AG10803 (cell line): ENCODE data around the gene GPX1.

Experiments
- DNase-seq: peaks from one replicate; pipeline ENCODE4 v3.0.0; 2010; ENCODE audit warnings: low read depth
- H3K4me3 ChIP-seq: 2 replicates; pipeline ENCODE4 v1.5.1; 2011; ENCODE audit warnings: mild to moderate bottlenecking, low read length, control low read depth
- TF ChIP-seq, protein P1 (sequence below): conservative IDR thresholded peaks from 2 replicates; pipeline ENCODE4 v1.5.1; 2011; ENCODE audit warnings: mild to moderate bottlenecking, low read length, control low read depth, inconsistent platforms

The GPX1 gene

DNA sequence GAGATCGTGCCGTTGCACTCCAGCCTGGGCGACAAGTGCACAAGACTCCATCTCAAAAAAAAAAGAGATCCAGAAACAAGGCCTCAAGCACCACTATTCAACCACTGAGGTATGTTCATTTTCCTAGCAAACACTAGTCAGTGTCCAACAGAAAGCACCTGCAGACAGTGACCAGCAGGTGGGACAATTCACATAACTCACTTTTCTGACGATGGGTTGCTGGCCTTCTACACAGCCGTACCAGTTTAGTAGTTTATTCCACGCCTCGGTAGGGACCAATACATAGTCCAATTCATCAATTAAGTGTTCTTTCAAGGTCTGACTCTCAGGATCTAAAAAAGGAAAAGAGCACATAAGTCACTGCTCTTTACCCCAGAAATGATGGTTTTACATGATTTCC is 30.7 kb downstream of the GPX1 start:
- no peak overlapping the region for H3K4me3 ChIP-seq
- TF ChIP-seq, protein P1, sequence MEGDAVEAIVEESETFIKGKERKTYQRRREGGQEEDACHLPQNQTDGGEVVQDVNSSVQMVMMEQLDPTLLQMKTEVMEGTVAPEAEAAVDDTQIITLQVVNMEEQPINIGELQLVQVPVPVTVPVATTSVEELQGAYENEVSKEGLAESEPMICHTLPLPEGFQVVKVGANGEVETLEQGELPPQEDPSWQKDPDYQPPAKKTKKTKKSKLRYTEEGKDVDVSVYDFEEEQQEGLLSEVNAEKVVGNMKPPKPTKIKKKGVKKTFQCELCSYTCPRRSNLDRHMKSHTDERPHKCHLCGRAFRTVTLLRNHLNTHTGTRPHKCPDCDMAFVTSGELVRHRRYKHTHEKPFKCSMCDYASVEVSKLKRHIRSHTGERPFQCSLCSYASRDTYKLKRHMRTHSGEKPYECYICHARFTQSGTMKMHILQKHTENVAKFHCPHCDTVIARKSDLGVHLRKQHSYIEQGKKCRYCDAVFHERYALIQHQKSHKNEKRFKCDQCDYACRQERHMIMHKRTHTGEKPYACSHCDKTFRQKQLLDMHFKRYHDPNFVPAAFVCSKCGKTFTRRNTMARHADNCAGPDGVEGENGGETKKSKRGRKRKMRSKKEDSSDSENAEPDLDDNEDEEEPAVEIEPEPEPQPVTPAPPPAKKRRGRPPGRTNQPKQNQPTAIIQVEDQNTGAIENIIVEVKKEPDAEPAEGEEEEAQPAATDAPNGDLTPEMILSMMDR, result no peak; the same call in 1 of the 2 replicates
- no peak for DNase-seq

GRCh38 chr3:49324768-49325167 is 33.4 kb downstream of the GPX1 start:
- DNase-seq, result no peak
- TF ChIP-seq, protein P1, result no peak
- H3K4me3 ChIP-seq, result no peak overlapping the region

DNA sequence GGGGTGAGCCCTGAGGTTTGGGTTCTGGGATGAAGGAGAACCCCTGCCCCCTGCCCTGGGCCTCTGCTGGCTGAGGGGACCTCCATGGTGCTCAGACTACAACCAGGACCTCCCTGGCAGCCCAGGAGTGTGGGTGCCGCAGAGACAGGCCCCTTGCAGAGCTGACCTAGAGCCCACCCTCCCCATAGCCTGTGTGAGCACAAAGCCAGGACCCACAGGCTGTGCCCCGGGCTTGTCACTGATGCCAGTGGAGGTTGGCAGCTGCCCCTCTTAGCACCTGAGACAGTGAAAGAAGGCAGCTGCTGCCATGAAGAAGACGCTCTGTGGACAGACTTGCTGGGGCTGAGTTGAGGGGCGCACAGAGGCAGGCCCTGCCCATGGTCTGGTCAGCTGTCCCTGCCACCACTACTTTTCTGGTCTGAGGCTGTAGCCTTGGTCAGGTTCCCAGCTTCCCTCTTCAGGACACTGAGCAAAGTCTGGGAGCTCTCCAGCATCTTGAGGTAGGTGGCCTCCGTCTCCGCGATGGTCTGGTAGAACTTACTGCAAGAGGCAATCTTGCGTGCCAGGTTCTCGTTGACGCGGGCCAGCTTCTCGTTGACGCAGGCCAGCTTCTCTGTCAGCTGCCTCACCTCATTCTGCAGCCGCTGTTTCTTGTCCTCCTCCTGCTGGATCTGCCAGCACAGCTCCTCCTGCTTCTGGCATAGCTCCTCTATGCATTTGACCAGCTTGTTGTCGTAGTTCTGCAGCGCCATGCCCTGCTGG is 41.3 kb downstream of the GPX1 start:
- TF ChIP-seq, protein P1, result no peak
- H3K4me3 ChIP-seq, result no peak overlapping the region
- DNase-seq, result no peak

DNA sequence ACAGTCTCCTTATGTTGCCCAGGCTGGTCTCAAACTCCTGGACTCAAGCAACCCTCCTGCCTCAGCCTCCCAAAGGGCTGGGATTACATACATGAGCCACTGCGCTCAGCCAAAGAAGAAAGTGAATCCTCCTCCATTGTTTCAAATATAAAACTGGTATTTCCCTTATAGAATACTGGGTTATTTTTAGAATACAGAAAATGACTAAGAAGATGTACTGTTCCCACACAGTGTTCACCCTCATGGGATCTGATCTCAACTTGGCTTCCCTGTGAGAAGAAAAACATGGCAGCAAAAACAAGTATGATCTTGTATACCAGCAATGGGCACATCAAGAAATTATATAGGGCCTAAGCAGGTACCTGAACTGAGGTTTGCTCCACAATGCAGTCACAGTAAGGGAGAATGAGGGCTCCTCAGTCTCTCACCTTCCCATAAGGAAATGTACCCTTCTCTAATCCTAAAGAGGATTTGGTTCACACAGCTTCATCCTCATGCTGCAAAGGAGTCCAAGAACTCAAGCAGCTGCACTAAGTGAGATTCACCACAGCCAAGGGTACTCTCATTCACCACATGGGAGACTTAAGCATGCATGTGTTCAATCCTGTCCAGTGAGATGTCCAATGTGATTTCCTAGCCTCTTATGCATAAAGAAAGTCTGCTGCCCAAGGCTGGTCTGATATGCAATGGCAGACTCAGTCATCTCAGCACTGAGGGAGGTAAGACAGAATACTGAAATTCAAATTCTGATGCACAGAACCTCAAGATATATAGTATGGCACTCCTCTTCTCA is 44.1 kb downstream of the GPX1 start:
- TF ChIP-seq, protein P1, result no peak
- no peak for DNase-seq
- no peak overlapping the region for H3K4me3 ChIP-seq

- TF ChIP-seq, protein P1, result no peak
- no peak for DNase-seq
Observed at GRCh38 chr3:49311283-49311682, 46.9 kb downstream of the GPX1 start.

GRCh38 chr3:49310677-49311076 is 47.5 kb downstream of the GPX1 start:
- H3K4me3 ChIP-seq, result no peak overlapping the region
- TF ChIP-seq, protein P1, result no peak

More at GRCh38 chr3:49311283-49311682, 46.9 kb downstream of the GPX1 start:
- H3K4me3 ChIP-seq, result no peak overlapping the region

More at GRCh38 chr3:49310677-49311076, 47.5 kb downstream of the GPX1 start:
- no peak for DNase-seq
